Measurements from ENCODE around the gene F5.

The F5 gene

GRCh38 chr1:169473347-169473746 lies 112.9 kb downstream of the F5 start:
- no peak for DNase-seq

- no peak for DNase-seq
Observed at GRCh38 chr1:169472738-169473137, 113.5 kb downstream of the F5 start.

- DNase-seq = no peak
Observed at GRCh38 chr1:169468982-169469381, 117.3 kb downstream of the F5 start.

GRCh38 chr1:169466259-169467230 lies 119.7 kb downstream of the F5 start:
- no peak for DNase-seq

- no peak for DNase-seq
Observed at GRCh38 chr1:169465281-169465680, 121.0 kb downstream of the F5 start.

All from activated CD4-positive, CD25-positive, alpha-beta regulatory T cell (primary cell).